Measurements from ENCODE around the gene LDLRAD4.
"Not testable (repeated sequence)": the region's sequence is repeated elsewhere in the genome, so short reads cannot be mapped to it uniquely, and the experiment has no call there.

LDLRAD4 gene

DNA sequence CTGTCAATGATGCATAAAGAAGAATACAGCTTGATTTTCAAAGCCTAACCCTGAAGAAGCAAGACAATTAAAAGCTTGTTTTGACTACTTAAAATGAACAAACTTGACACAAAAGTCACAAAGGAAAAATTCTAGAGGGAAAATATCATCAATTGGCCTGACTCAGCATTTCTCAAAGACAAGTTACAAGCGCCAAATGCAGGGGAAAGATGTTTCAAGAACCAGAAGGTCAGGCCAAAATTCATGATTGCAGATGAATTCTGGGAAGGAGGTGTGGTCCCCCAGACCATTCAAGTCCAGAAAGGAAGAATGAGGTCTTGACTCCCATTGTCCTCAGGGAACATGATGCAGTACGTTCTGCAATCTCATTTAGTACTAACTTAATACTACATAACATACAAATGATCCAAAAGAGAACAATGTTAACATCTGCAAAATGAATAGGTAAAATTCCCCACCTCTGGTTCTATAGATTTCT, 443.3 kb downstream of the LDLRAD4 start:
- DNase-seq, result no peak

DNA sequence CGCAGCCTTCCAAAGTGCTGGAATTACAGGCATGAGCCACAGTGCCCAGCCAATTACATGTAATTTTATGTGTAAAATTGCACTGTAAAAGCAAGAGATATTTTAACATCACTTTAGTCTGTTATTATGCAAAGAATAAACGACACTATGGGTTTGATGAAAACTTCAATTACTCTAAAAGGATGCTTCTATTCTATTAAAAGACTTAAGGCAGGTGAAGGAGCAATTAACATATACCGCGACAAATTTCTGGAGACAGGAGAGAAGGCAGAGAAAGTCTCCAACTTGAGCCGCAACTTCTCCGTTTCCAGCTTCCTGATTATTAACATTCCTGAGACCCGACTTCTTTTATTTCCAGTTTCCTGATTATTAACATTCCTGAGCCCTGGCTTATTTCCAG, 454.1 kb downstream of the LDLRAD4 start:
- no peak for DNase-seq

DNA sequence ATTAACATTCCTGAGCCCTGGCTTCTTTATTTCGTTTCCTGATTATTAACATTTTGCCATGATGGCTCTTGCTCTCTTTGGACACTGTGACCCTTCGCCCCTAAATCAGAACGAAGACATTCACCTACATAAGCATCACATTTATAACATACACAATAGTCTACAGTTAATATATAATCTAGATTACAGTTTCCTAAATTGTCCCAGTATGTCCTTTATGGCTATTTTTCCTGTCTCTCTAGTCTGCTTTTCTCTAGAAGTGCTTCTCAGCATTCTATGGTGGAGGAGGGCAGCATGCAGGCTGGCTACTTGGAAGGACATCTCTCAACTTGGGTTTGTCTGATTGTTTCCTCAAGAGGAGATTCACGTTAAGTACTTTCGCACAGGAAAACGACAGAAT, 457.9 kb downstream of the LDLRAD4 start:
- DNase-seq, result no peak

DNA sequence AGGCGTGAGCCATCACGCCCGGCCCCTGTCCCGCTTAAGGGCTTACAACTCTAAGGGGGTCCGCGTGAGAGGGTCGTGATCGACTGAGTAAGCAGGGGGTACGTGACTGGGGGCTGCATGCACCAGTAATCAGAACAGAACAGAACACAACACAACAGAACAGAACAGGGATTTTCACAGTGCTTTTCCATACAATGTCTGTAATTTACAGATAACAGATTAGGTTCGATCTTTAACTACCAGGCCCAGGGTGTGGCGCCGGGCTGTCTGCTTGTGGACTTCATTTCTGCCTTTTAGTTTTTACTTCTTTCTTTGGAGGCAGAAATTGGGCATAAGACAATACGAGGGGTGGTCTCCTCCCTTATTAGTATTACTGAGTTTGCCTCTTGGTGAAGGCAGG, 458.8 kb downstream of the LDLRAD4 start:
- not testable (repeated sequence) for DNase-seq

DNA sequence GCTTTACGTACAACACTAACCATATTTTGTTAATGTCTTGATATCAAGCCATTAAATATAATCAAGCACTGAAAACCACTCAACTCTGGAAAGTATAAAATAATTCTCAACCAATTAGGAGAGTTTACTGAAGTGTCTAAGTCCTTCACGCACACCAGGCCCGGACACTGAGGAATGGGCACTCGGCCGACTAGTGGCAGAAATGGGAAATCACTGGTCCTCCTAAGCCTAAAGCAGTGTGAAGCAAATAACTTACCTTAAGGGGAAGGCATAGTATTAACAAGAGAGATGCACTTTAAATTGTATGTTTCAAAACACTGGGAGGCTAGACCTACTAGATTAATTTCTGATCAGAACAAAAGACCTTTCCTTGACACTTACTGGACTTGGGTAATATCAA, 462.1 kb downstream of the LDLRAD4 start:
- peak; percentile 4 for DNase-seq

DNA sequence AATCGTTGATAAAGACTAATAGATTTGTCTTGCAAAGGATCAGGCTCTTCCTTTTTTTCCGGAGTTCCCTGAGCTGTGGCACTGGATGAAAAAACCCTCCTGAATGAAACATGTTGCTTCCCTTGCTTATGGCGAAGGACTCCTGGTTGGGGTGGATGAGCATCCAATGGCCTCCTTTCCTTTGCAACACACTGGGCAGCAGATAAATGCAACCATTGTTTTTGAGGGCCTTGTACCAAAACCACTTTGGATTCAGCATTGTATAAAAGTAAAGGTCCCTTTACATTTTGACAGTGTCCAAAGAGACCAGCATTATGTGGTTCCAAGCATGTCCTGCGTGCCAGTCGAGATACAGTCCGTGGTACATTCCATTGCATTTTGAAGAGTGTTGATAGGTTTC, 463.1 kb downstream of the LDLRAD4 start:
- DNase-seq, result no peak

DNA sequence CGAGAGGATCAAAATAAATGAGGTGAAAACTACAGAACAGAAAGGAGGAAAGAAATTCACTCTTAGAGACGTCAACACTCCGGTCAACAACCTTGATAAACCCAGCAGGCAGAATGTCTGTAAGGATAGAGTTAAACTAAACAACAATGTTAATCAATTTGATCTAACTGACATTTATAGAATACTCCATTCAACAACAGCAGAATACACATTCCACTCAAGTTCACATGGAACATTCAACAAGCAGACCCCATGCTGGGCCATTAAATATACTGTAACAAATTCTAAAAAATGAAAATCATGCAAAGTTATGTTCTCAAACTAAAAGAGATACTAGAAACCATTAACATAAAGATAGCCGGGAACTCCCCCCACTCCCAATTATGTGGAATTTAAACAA, 466.0 kb downstream of the LDLRAD4 start:
- DNase-seq, result no peak

DNA sequence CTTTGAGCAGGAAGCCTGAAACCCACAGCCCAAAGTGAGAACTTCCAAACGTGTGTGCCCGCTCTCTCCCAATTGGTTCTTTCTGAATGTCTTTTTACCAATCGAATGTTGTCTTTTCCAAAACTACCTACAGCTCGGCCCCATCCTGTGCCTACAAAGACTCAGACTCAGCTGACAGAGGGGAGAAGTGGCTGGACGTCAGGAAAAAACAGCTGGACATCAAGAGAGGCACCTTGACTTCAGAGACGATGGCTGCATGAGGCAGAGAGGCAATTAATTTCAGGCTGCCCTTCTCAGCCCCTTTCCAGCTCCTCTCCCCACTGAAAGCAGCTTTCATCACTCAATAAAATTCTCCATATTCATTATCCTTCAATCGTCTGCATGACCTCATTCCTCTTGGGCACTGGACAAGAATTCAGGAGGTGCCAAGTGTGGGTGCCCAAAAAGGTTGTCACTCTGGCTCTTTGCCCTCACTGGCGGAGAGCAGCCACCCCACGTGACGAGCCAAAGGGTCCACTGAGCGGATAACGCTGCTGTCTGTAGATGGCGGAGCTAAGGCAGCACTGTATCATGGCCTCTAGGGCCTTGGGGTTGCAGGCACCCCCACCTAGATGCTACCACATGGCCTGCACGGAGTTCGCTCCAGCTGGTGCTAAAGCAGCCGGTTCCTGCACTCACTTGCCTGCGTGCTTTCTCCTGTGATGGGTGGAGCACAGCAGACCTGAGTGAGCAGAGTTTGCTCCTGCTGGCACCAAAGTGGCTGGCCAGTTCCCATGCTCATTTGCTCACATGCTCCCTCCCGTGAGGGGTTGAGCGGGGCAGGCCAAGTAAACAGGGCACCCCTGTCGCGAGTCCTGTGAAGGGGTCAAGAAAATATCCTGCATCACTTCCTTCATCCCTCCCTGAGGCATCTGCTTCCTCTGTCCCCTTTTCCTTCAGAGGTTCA, 469.9 kb downstream of the LDLRAD4 start:
- DNase-seq, result no peak

DNA sequence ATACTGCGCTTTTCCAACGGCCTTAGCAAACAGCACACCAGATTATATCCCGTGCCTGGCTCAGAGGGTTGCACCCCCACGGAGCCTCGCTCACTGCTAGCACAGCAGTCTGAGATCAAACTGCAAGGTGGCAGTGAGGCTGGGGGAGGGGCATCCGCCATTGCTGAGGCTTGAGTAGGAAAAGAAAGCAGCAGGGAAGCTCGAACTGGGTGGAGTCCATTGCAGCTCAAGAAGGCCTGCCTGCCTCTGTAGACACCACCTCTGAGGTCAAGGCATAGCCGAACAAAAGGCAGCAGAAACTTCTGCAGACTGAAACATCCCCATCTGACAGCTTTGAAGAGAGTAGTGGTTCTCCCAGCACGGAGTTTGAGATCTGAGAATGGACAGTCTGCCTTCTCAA, 471.5 kb downstream of the LDLRAD4 start:
- DNase-seq, result not testable (repeated sequence)

DNA sequence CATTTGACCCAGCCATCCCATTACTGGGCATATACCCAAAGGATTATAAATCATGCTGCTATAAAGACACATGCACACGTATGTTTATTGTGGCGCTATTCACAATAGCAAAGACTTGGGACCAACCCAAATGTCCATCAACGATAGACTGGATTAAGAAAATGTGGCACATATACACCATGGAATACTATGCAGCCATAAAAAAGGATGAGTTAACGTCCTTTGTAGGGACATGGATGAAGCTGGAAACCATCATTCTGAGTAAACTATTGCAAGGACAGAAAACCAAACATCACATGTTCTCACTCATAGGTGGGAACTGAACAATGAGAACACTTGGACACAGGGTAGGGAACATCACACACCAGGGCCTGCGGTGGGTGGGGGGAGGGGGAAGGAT, 476.8 kb downstream of the LDLRAD4 start:
- not testable (repeated sequence) for DNase-seq

DNA sequence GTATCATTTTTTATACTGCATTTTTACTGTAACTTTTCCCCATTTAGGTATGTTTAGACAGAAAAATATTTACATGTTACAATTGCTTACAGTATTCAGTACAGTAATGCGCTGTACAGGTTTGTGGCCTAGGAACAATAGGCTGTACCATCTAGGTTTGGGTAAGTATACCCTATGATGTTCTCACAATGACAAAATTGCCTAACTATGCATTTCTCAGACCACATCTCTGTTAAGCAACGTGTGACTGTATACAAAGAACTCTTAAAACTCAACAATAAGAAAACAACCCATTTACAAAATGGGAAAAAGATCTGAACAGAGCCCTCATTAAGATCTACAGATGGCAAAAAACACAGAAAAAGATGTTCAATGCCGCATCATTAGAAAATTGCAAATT, 478.4 kb downstream of the LDLRAD4 start:
- DNase-seq, result no peak

DNA sequence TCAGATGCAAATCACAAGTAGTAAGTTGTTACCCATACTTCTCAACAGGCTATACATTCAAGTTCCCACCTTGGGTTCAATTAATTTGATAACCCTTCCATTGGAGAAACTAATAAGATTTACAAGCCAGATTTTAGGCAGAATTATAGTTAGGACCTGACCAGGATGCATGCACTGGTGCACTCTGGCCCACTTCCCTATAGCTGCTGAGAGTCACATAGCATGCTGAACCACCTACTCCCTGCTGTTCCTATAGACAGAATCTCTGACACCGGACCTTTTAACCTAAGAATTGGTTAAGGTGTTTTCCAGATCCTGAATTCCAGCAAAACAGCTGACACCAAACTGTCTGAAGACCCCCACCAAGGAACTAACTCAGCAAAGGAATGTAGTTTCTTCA, 481.6 kb downstream of the LDLRAD4 start:
- no peak for DNase-seq

Measured in stimulated activated CD4-positive, alpha-beta T cell treated with anti-CD3 and anti-CD28 coated beads, Interleukin-1b, Interleukin-23, amount 100 ng/mL, for 48 hours (primary cell).